ENCODE results near the gene MYLK. TPM values are rescaled to one million over a fixed set of nuclear protein-coding genes. Genes with fewer than 3 reads are reported as not detected.

Gene MYLK
- total and polyA plus RNA-seq, 4 donors = 17.1 to 158 (median 41.9) TPM

GRCh38 chr3:123618768-123619484 is 265.2 kb downstream of the MYLK start:
- peaks cover 0 to 31% (median 16%) of the 10 kb centered on the region in 4 donors for H3K4me1 ChIP-seq (ENCODE audit: control insufficient read depth in 4 of 4, insufficient read depth in 4 of 4, low read length in 3 of 4)
- no peaks in the 10 kb centered on the region for H3K9me3 ChIP-seq (ENCODE audit: control insufficient read depth in 4 of 4, low read length in 3 of 4)
- DNase-seq (ENCODE audit: low spot score) = no peak
- H3K27ac ChIP-seq (ENCODE audit: low read depth in 1 of 2, low read length in 2 of 2) = no peak overlapping the region
- no peaks in the 10 kb centered on the region for H3K27me3 ChIP-seq (ENCODE audit: control insufficient read depth in 4 of 4, insufficient read depth in 4 of 4, low read length in 3 of 4)
- H3K4me3 ChIP-seq (ENCODE audit: low read depth in 1 of 3, low read length in 3 of 3) = no peak overlapping the region
- H3K9ac ChIP-seq (ENCODE audit: low read depth in 1 of 2, low read length in 2 of 2) = no peak overlapping the region
- H3K36me3 ChIP-seq (ENCODE audit: control insufficient read depth in 4 of 4, insufficient read depth in 3 of 4, low read depth in 1 of 4, low read length in 3 of 4) = peaks cover 0 to 14% (median 12%) of the 10 kb centered on the region in 4 donors
- 67% methylated on average over 5 of the region's 5 CpGs for WGBS
- no peak for TF ChIP-seq TAF1 (conservative IDR thresholded peaks at IDR 0.05)
- TF ChIP-seq, protein P1, sequence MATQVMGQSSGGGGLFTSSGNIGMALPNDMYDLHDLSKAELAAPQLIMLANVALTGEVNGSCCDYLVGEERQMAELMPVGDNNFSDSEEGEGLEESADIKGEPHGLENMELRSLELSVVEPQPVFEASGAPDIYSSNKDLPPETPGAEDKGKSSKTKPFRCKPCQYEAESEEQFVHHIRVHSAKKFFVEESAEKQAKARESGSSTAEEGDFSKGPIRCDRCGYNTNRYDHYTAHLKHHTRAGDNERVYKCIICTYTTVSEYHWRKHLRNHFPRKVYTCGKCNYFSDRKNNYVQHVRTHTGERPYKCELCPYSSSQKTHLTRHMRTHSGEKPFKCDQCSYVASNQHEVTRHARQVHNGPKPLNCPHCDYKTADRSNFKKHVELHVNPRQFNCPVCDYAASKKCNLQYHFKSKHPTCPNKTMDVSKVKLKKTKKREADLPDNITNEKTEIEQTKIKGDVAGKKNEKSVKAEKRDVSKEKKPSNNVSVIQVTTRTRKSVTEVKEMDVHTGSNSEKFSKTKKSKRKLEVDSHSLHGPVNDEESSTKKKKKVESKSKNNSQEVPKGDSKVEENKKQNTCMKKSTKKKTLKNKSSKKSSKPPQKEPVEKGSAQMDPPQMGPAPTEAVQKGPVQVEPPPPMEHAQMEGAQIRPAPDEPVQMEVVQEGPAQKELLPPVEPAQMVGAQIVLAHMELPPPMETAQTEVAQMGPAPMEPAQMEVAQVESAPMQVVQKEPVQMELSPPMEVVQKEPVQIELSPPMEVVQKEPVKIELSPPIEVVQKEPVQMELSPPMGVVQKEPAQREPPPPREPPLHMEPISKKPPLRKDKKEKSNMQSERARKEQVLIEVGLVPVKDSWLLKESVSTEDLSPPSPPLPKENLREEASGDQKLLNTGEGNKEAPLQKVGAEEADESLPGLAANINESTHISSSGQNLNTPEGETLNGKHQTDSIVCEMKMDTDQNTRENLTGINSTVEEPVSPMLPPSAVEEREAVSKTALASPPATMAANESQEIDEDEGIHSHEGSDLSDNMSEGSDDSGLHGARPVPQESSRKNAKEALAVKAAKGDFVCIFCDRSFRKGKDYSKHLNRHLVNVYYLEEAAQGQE (IDR thresholded peaks at IDR 0.05) = no peak
- TF ChIP-seq RAD21 (IDR thresholded peaks at IDR 0.05) = no peak
- TF ChIP-seq FOXA2 (IDR thresholded peaks at IDR 0.05) = no peak
- TF ChIP-seq FOXA1 (IDR thresholded peaks at IDR 0.05) = no peak
- TF ChIP-seq, protein P2, sequence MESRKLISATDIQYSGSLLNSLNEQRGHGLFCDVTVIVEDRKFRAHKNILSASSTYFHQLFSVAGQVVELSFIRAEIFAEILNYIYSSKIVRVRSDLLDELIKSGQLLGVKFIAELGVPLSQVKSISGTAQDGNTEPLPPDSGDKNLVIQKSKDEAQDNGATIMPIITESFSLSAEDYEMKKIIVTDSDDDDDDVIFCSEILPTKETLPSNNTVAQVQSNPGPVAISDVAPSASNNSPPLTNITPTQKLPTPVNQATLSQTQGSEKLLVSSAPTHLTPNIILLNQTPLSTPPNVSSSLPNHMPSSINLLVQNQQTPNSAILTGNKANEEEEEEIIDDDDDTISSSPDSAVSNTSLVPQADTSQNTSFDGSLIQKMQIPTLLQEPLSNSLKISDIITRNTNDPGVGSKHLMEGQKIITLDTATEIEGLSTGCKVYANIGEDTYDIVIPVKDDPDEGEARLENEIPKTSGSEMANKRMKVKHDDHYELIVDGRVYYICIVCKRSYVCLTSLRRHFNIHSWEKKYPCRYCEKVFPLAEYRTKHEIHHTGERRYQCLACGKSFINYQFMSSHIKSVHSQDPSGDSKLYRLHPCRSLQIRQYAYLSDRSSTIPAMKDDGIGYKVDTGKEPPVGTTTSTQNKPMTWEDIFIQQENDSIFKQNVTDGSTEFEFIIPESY (IDR thresholded peaks at IDR 0.05) = no peak
- TF ChIP-seq YY1 (IDR thresholded peaks at IDR 0.05) = no peak
- no peak for TF ChIP-seq RXRA (IDR thresholded peaks at IDR 0.05)
- TF ChIP-seq SP1 (IDR thresholded peaks at IDR 0.05) = no peak
- TF ChIP-seq, protein P3, sequence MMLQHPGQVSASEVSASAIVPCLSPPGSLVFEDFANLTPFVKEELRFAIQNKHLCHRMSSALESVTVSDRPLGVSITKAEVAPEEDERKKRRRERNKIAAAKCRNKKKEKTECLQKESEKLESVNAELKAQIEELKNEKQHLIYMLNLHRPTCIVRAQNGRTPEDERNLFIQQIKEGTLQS (IDR thresholded peaks at IDR 0.05) = no peak
- no peak for TF ChIP-seq HNF4G (IDR thresholded peaks at IDR 0.05)
- TF ChIP-seq EGR1 (IDR thresholded peaks at IDR 0.05; ENCODE audit: low read depth in 2 of 2) = no peak
- no peak for TF ChIP-seq GABPA (IDR thresholded peaks at IDR 0.05 in 1 of 2, conservative IDR thresholded peaks at IDR 0.05 in 1 of 2)
- TF ChIP-seq, protein P4, sequence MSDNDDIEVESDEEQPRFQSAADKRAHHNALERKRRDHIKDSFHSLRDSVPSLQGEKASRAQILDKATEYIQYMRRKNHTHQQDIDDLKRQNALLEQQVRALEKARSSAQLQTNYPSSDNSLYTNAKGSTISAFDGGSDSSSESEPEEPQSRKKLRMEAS (IDR thresholded peaks at IDR 0.05) = no peak
- TF ChIP-seq CTCF (IDR thresholded peaks at IDR 0.05; ENCODE audit: low read depth, low read length, missing input control) = no peak
- no peak for TF ChIP-seq NR2F2 (IDR thresholded peaks at IDR 0.05)
- TF ChIP-seq JUND (IDR thresholded peaks at IDR 0.05) = no peak
- TF ChIP-seq HNF4A (conservative IDR thresholded peaks at IDR 0.05) = no peak

All from liver (tissue), 9 donors.